Left lung (tissue), 10 donors: ENCODE data around the gene ZNF292. TPM values are rescaled to one million over a fixed set of nuclear protein-coding genes. Genes with fewer than 3 reads are reported as not detected.

Experiments used
- ATAC-seq: fragments of 200-7000 bp; cut with Tn5 transposase; one replicate; pipeline ENCODE4 v1.9.1; 2020; ENCODE audit warnings: moderate library complexity
- DNase-seq, 4 donors: peaks; one replicate each; pipeline ENCODE4 v3.0.0-alpha.2; 2013 to 2020
- H3K27ac ChIP-seq, 2 donors: fragments of 200-600 bp; sonication (generic) in 1 of 2; one replicate each; pipeline versions ENCODE4 v1.5.0 to v1.8.0; 2020 to 2021
- H3K27me3 ChIP-seq, 2 donors: fragments of 200-600 bp; sonication (generic) in 1 of 2; one replicate each; pipeline versions ENCODE4 v1.5.0 to v1.8.0; 2020 to 2021
- H3K36me3 ChIP-seq, 2 donors: fragments of 200-600 bp; sonication (generic) in 1 of 2; one replicate each; pipeline versions ENCODE4 v1.5.0 to v1.8.0; 2020 to 2021
- H3K4me1 ChIP-seq, 2 donors: fragments of 200-600 bp; one replicate each; pipeline ENCODE4 v1.8.0; 2021
- H3K4me3 ChIP-seq, 2 donors: fragments of 200-600 bp; sonication (generic) in 1 of 2; one replicate each; pipeline versions ENCODE4 v1.5.0 to v1.8.0; 2020 to 2021; ENCODE audit warnings: mild to moderate bottlenecking in 1 of 2
- H3K9me3 ChIP-seq, 2 donors: fragments of 200-600 bp; sonication (generic) in 1 of 2; one replicate each; pipeline versions ENCODE4 v1.5.0 to v1.8.0; 2020 to 2021
- CTCF ChIP-seq, 2 donors: fragments of 200-600 bp; sonication (generic) in 1 of 2; IDR thresholded peaks; one replicate each; pipeline versions ENCODE4 v1.5.0 to v1.8.0; 2021; ENCODE audit warnings: antibody characterized with exemption in 2 of 2
- intact Hi-C, 2 donors: fragments of 100-400 bp; cut with DNase I; formaldehyde crosslinking; loops; one replicate each; pipeline versions ENCODE4 v1.11.2 to v1.14.2; 2022
- polyA plus RNA-seq, 6 donors: library from polyadenylated mRNA; unstranded; fragments of 120-200 nt; gene quantifications; one replicate each; pipeline ENCODE4 v1.2.1, GENCODE V29; 2013; ENCODE audit not compliant: insufficient read length in 6 of 6
- total RNA-seq, 2 donors: library from RNA; stranded (reverse); fragmentation: NEBNext Ultra II Directional; extraction: Animal tissue kit (Norgen Biotek cat#: 25700); gene quantifications; one replicate each; pipeline ENCODE4 v1.2.1, GENCODE V29; 2021
- donor health status: DM: no; HTN: yes; CAD: no.
- donor health status: DM: no; HTN: no; CAD: no.

The ZNF292 gene
- total and polyA plus RNA-seq, 8 donors, result 25.2 to 58.8 (median 51.0) TPM

GRCh38 chr6:87251225-87251624 lies 95.9 kb downstream of the ZNF292 start:
- intact Hi-C loops, result no loop called here
- H3K4me3 ChIP-seq, result no peak overlapping the region
- no peak for DNase-seq
- H3K9me3 ChIP-seq, result no peaks in the 10 kb centered on the region
- H3K27me3 ChIP-seq, result no peaks in the 10 kb centered on the region
- peaks cover 0 to 84% of the 10 kb centered on the region in 2 donors for H3K36me3 ChIP-seq
- no peak for TF ChIP-seq CTCF (IDR thresholded peaks at IDR 0.05)
- no peaks in the 10 kb centered on the region for H3K4me1 ChIP-seq
- H3K27ac ChIP-seq, result no peak overlapping the region
- ATAC-seq, result no peak

GRCh38 chr6:87251725-87252124 lies 96.4 kb downstream of the ZNF292 start:
- TF ChIP-seq CTCF (IDR thresholded peaks at IDR 0.05), result no peak
- H3K27me3 ChIP-seq, result no peaks in the 10 kb centered on the region
- H3K27ac ChIP-seq, result no peak overlapping the region
- DNase-seq (no peak), ATAC-seq (no peak)
- H3K4me3 ChIP-seq, result no peak overlapping the region
- no peaks in the 10 kb centered on the region for H3K9me3 ChIP-seq
- peaks cover 0 to 84% of the 10 kb centered on the region in 2 donors for H3K36me3 ChIP-seq
- H3K4me1 ChIP-seq, result no peaks in the 10 kb centered on the region
- intact Hi-C loops, result no loop called here

GRCh38 chr6:87257046-87257445 lies 101.7 kb downstream of the ZNF292 start:
- H3K27ac ChIP-seq, result no peak overlapping the region
- H3K4me3 ChIP-seq, result no peak overlapping the region
- H3K4me1 ChIP-seq, result no peaks in the 10 kb centered on the region
- no peak for TF ChIP-seq CTCF (IDR thresholded peaks at IDR 0.05)
- H3K36me3 ChIP-seq, result peaks cover 0 to 64% of the 10 kb centered on the region in 2 donors
- ATAC-seq (no peak), DNase-seq (no peak)
- no peaks in the 10 kb centered on the region for H3K27me3 ChIP-seq
- intact Hi-C loops, result no loop called here
- H3K9me3 ChIP-seq, result no peaks in the 10 kb centered on the region

- no peak for DNase-seq
- no peaks in the 10 kb centered on the region for H3K27me3 ChIP-seq
- no peaks in the 10 kb centered on the region for H3K4me1 ChIP-seq
- no peaks in the 10 kb centered on the region for H3K9me3 ChIP-seq
- H3K27ac ChIP-seq, result no peak overlapping the region
- intact Hi-C loops, result no loop called here
- no peak for ATAC-seq
- no peak overlapping the region for H3K4me3 ChIP-seq
- peaks cover 0 to 60% of the 10 kb centered on the region in 2 donors for H3K36me3 ChIP-seq
- TF ChIP-seq CTCF (IDR thresholded peaks at IDR 0.05), result no peak
These were observed 102.2 kb downstream of the ZNF292 start for GRCh38 chr6:87257565-87257964.

- H3K4me3 ChIP-seq, result no peak overlapping the region
- no peaks in the 10 kb centered on the region for H3K27me3 ChIP-seq
- no peak for DNase-seq
- intact Hi-C loops, result no loop called here
- H3K27ac ChIP-seq, result no peak overlapping the region
- TF ChIP-seq CTCF (IDR thresholded peaks at IDR 0.05), result no peak
- H3K9me3 ChIP-seq, result no peaks in the 10 kb centered on the region
- H3K4me1 ChIP-seq, result no peaks in the 10 kb centered on the region
- ATAC-seq, result no peak
- H3K36me3 ChIP-seq, result peaks cover 0 to 57% of the 10 kb centered on the region in 2 donors
These were observed 102.6 kb downstream of the ZNF292 start for GRCh38 chr6:87257975-87258374.
